Measurements from ENCODE around the gene SBK2.
A peak's percentile ranks its signal among the peaks of the same experiment; 100 is the strongest.

Gene SBK2

GRCh38 chr19:55520691-55521292, 16.1 kb downstream of the SBK2 start:
- Histone ChIP-seq H3K4me3 (ENCODE audit: severe bottlenecking) (no peak overlapping the region), H3K4me1 (ENCODE audit: insufficient read depth, poor library complexity, severe bottlenecking) (no peaks in the 10 kb centered on the region), H3K27me3 (ENCODE audit: insufficient read depth, poor library complexity, severe bottlenecking) (no peaks in the 10 kb centered on the region), H3K9me3 (ENCODE audit: severe bottlenecking) (no peaks in the 10 kb centered on the region), H3K36me3 (ENCODE audit: low read depth) (no peaks in the 10 kb centered on the region), H3K27ac (ENCODE audit: poor library complexity, severe bottlenecking) (no peak overlapping the region)
- TF ChIP-seq CTCF (IDR thresholded peaks at IDR 0.05; ENCODE audit: poor library complexity, severe bottlenecking), result no peak
- DNase-seq (ENCODE audit: low spot score), result no peak
- ATAC-seq (ENCODE audit: low read depth), result no peak

- H3K4me3 ChIP-seq (ENCODE audit: severe bottlenecking), result no peak overlapping the region
- no peaks in the 10 kb centered on the region for H3K4me1 ChIP-seq (ENCODE audit: insufficient read depth, poor library complexity, severe bottlenecking)
- no peak overlapping the region for H3K27ac ChIP-seq (ENCODE audit: poor library complexity, severe bottlenecking)
- ATAC-seq (ENCODE audit: low read depth) (peak; percentile 52; the same call in 2 of the 3 replicates), DNase-seq (ENCODE audit: low spot score) (no peak)
- H3K27me3 ChIP-seq (ENCODE audit: insufficient read depth, poor library complexity, severe bottlenecking), result no peaks in the 10 kb centered on the region
- TF ChIP-seq CTCF (IDR thresholded peaks at IDR 0.05; ENCODE audit: poor library complexity, severe bottlenecking), result no peak
- H3K36me3 ChIP-seq (ENCODE audit: low read depth), result no peaks in the 10 kb centered on the region
- no peaks in the 10 kb centered on the region for H3K9me3 ChIP-seq (ENCODE audit: severe bottlenecking)
These were observed 17.3 kb downstream of the SBK2 start for GRCh38 chr19:55519451-55520311.

GRCh38 chr19:55516878-55517620, 19.9 kb downstream of the SBK2 start:
- Histone ChIP-seq H3K9me3 (ENCODE audit: severe bottlenecking) (no peaks in the 10 kb centered on the region), H3K4me1 (ENCODE audit: insufficient read depth, poor library complexity, severe bottlenecking) (no peaks in the 10 kb centered on the region), H3K27me3 (ENCODE audit: insufficient read depth, poor library complexity, severe bottlenecking) (no peaks in the 10 kb centered on the region), H3K36me3 (ENCODE audit: low read depth) (no peaks in the 10 kb centered on the region), H3K27ac (ENCODE audit: poor library complexity, severe bottlenecking) (no peak overlapping the region), H3K4me3 (ENCODE audit: severe bottlenecking) (peak overlapping the region; percentile 26)
- ATAC-seq (ENCODE audit: low read depth), result peak; percentile 96
- DNase-seq (ENCODE audit: low spot score), result peak; percentile 88
- peak; percentile 94 for TF ChIP-seq CTCF (IDR thresholded peaks at IDR 0.05; ENCODE audit: poor library complexity, severe bottlenecking)

- no peak overlapping the region for H3K4me3 ChIP-seq (ENCODE audit: severe bottlenecking)
- no peaks in the 10 kb centered on the region for H3K27me3 ChIP-seq (ENCODE audit: insufficient read depth, poor library complexity, severe bottlenecking)
- ATAC-seq (ENCODE audit: low read depth) (no peak), DNase-seq (ENCODE audit: low spot score) (no peak)
- no peak for TF ChIP-seq CTCF (IDR thresholded peaks at IDR 0.05; ENCODE audit: poor library complexity, severe bottlenecking)
- no peaks in the 10 kb centered on the region for H3K36me3 ChIP-seq (ENCODE audit: low read depth)
- H3K9me3 ChIP-seq (ENCODE audit: severe bottlenecking), result no peaks in the 10 kb centered on the region
- no peak overlapping the region for H3K27ac ChIP-seq (ENCODE audit: poor library complexity, severe bottlenecking)
- no peaks in the 10 kb centered on the region for H3K4me1 ChIP-seq (ENCODE audit: insufficient read depth, poor library complexity, severe bottlenecking)
These were observed 28.8 kb downstream of the SBK2 start for GRCh38 chr19:55508120-55508519.

All from RWPE2 (cell line).